CD4-positive, alpha-beta memory T cell (primary cell): ENCODE measurements around the gene PSMD13. TPM values are rescaled to one million over a fixed set of nuclear protein-coding genes. Genes with fewer than 3 reads are reported as not detected.

Experiments used
- CTCF ChIA-PET: fragments of 350-600 bp; sonication (Branson Sonifier 250); formaldehyde crosslinking; loops from one replicate; lab custom pipeline; 2021; ENCODE audit warnings: inconsistent platforms; ENCODE audit not compliant: partially characterized antibody; lab: Charles Lee
- POLR2A ChIA-PET: fragments of 350-600 bp; sonication (Branson Sonifier 250); formaldehyde crosslinking; loops from one replicate; lab custom pipeline; 2021; ENCODE audit not compliant: partially characterized antibody; lab: Charles Lee
- DNase-seq, 5 donors: peaks; one replicate each; pipeline versions ENCODE4 v3.0.0 to v3.0.0-alpha.2; 2020 to 2022; ENCODE audit warnings: mixed read lengths in 1 of 5
- H3K27ac ChIP-seq: one replicate; pipeline ENCODE4 v1.7.0; 2013; ENCODE audit warnings: low read depth, low read length
- H3K27me3 ChIP-seq: 2 replicates; pipeline ENCODE4 v1.7.0; 2013; ENCODE audit warnings: mild to moderate bottlenecking, low read length, moderate library complexity; ENCODE audit not compliant: insufficient read depth
- H3K36me3 ChIP-seq: 2 replicates; pipeline ENCODE4 v1.7.0; 2013; ENCODE audit warnings: mild to moderate bottlenecking, low read length, moderate library complexity; ENCODE audit not compliant: insufficient read depth
- H3K4me1 ChIP-seq: 2 replicates; pipeline ENCODE4 v1.7.0; 2013; ENCODE audit warnings: mild to moderate bottlenecking, low read length, moderate library complexity; ENCODE audit not compliant: insufficient read depth
- H3K4me3 ChIP-seq, 2 donors: one replicate each; pipeline ENCODE4 v1.7.0; 2013; ENCODE audit warnings: low read length in 2 of 2, mild to moderate bottlenecking in 1 of 2
- H3K9me3 ChIP-seq, 2 donors: one replicate each; pipeline ENCODE4 v1.7.0; 2013; ENCODE audit warnings: low read length in 2 of 2, control low read depth in 1 of 2; ENCODE audit not compliant: control insufficient read depth in 1 of 2
- H3K27ac Mint-ChIP-seq, 7 donors: one replicate each; pipeline ENCODE4 v1.8.0; 2020 to 2021; ENCODE audit warnings: mixed read lengths in 7 of 7, mild to moderate bottlenecking in 6 of 7, inconsistent platforms in 3 of 7, moderate library complexity in 3 of 7
- H3K27me3 Mint-ChIP-seq, 2 donors: one replicate each; pipeline ENCODE4 v1.8.0; 2020 to 2021; ENCODE audit warnings: mixed read lengths in 2 of 2
- H3K36me3 Mint-ChIP-seq, 2 donors: one replicate each; pipeline ENCODE4 v1.8.0; 2020 to 2021; ENCODE audit warnings: mixed read lengths in 2 of 2, inconsistent platforms in 1 of 2, mild to moderate bottlenecking in 1 of 2
- H3K4me1 Mint-ChIP-seq, 4 donors: one replicate each; pipeline ENCODE4 v1.8.0; 2020 to 2021; ENCODE audit warnings: mixed read lengths in 4 of 4, mild to moderate bottlenecking in 1 of 4
- H3K4me3 Mint-ChIP-seq, 8 donors: one replicate each; pipeline ENCODE4 v1.8.0; 2020 to 2021; ENCODE audit warnings: mixed read lengths in 8 of 8, mild to moderate bottlenecking in 7 of 8, moderate library complexity in 6 of 8, inconsistent platforms in 3 of 8
- H3K9me3 Mint-ChIP-seq, 8 donors: one replicate each; pipeline ENCODE4 v1.8.0; 2020 to 2021; ENCODE audit warnings: mixed read lengths in 8 of 8, mild to moderate bottlenecking in 5 of 8, inconsistent platforms in 3 of 8, moderate library complexity in 1 of 8
- intact Hi-C: fragments of 100-400 bp; cut with micrococcal nuclease; formaldehyde crosslinking; loops from one replicate; pipeline ENCODE4 v1.15.1; 2023
- polyA plus RNA-seq, 2 donors: library from polyadenylated mRNA; unstranded; fragments of 300-500 nt; fragmentation: Illumina TruSeq; gene quantifications; one replicate each; pipeline ENCODE4 v1.2.3, GENCODE V29; 2021
- total RNA-seq, 2 experiments: library from RNA; stranded (reverse); gene quantifications; one replicate each; pipeline ENCODE4 v1.2.3, GENCODE V29; 2021

PSMD13 gene
- total and polyA plus RNA-seq, 4 experiments from 2014 or later = 99.9 to 247 (median 143) TPM

DNA sequence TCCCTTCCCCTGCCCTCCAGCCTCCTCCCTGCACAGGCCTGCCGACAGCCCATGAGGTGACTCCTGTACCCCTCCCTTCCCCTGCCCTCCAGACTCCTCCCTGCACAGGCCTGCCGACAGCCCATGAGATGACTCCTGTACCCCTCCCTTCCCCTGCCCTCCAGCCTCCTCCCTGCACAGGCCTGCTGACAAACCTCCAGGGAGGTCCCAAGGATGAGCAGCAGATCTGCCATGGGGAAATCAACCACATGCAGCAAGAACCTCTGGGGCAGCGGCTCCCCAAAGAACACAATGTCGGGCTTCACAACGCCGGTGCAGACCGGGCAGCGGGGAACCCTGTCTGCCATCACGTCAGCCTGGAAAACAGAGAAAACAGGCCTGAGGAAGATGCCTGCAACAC lies 12.9 kb upstream of the PSMD13 start:
- ChIA-PET POLR2A (interaction anchor here (1.1 to 2.8 kb wide), 2 partner anchors 8 to 15 kb away, joined by 5 to 9 read pairs; no protein-coding TSS in a partner anchor), CTCF (no interaction called here)
- DNase-seq = no peak
- Mint-ChIP-seq H3K4me3 (no peak overlapping the region), H3K4me1 (peaks cover 0 to 10% (median 5%) of the 10 kb centered on the region in 4 donors), H3K27ac (no peak overlapping the region), H3K9me3 (peaks cover 0 to 1% (median 0%) of the 10 kb centered on the region in 8 donors), H3K27me3 (no peaks in the 10 kb centered on the region), H3K36me3 (peaks cover 25% of the 10 kb centered on the region in 2 donors)
- Histone ChIP-seq H3K36me3 (peaks cover 4% of the 10 kb centered on the region), H3K4me1 (no peaks in the 10 kb centered on the region), H3K27ac (no peak overlapping the region), H3K4me3 (no peak overlapping the region), H3K27me3 (no peaks in the 10 kb centered on the region), H3K9me3 (no peaks in the 10 kb centered on the region)
- intact Hi-C loops = no loop called here

- Mint-ChIP-seq H3K9me3 (peaks cover 0 to 1% (median 0%) of the 10 kb centered on the region in 8 donors), H3K36me3 (peaks cover 22% of the 10 kb centered on the region in 2 donors), H3K27ac (no peak overlapping the region), H3K4me1 (peaks cover 0 to 10% (median 6%) of the 10 kb centered on the region in 4 donors), H3K27me3 (no peaks in the 10 kb centered on the region), H3K4me3 (no peak overlapping the region)
- ChIA-PET POLR2A (interaction anchor here (1.1 to 2.8 kb wide), 2 partner anchors 9 to 16 kb away, joined by 5 to 9 read pairs; no protein-coding TSS in a partner anchor), CTCF (interaction anchor here (1.2 kb wide), 1 partner anchor 26 kb away, joined by 3 read pairs; no protein-coding TSS in a partner anchor)
- H3K4me3 ChIP-seq = no peak overlapping the region
- H3K4me1 ChIP-seq = no peaks in the 10 kb centered on the region
- no peak overlapping the region for H3K27ac ChIP-seq
- H3K9me3 ChIP-seq = no peaks in the 10 kb centered on the region
- H3K36me3 ChIP-seq = peaks cover 4% of the 10 kb centered on the region
- intact Hi-C loops = no loop called here
- H3K27me3 ChIP-seq = no peaks in the 10 kb centered on the region
- DNase-seq = no peak
Observed at GRCh38 chr11:224424-224823, 12.4 kb upstream of the PSMD13 start.

- Histone ChIP-seq H3K4me3 (no peak overlapping the region), H3K36me3 (peaks cover 4% of the 10 kb centered on the region), H3K4me1 (no peaks in the 10 kb centered on the region), H3K9me3 (no peaks in the 10 kb centered on the region), H3K27ac (no peak overlapping the region), H3K27me3 (no peaks in the 10 kb centered on the region)
- Mint-ChIP-seq H3K27ac (peak overlapping the region in 3 of 7 donors; percentile 43 to 84 (median 44)), H3K36me3 (peaks cover 20 to 23% of the 10 kb centered on the region in 2 donors), H3K27me3 (no peaks in the 10 kb centered on the region), H3K4me1 (peaks cover 0 to 13% (median 6%) of the 10 kb centered on the region in 4 donors), H3K4me3 (no peak overlapping the region), H3K9me3 (peaks cover 0 to 1% (median 0%) of the 10 kb centered on the region in 8 donors)
- ChIA-PET POLR2A (no interaction called here), CTCF (no interaction called here)
- intact Hi-C loops = no loop called here
- no peak for DNase-seq
Observed at GRCh38 chr11:225734-226453, 10.9 kb upstream of the PSMD13 start.

DNA sequence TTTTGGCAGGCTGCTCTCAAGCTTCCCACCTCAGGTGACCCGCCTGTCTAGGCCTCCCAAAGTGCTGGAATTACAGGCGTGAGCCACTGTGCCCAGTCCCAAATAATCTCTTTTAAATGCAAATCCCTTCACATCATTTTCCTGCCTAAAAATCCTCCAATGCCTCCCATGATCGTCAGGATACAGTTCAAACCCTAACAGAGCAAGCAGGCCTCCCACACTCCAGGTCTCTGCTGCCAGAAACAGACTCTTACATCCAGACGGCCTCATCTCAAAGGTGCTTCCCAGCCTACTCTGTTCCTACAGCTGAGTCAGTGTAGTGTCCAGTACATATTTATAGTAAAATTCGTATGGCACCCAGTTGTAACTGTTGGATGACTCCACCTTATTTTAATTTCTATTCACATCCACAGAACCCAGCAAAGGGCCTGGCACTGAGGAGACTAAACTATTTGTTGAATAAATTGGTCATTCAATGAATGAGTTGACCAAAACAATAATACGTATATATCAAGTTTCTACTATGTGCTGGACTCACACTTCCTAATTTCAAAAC lies 8.9 kb upstream of the PSMD13 start:
- no peaks in the 10 kb centered on the region for H3K27me3 Mint-ChIP-seq
- peaks cover 14 to 17% of the 10 kb centered on the region in 2 donors for H3K36me3 Mint-ChIP-seq
- ChIA-PET CTCF (no interaction called here), POLR2A (interaction anchor here (1.0 to 1.7 kb wide), 3 partner anchors 18 to 21 kb away, joined by 3 to 5 read pairs (median 4); partner anchors contain the start of genes BET1L and RIC8A)
- Histone ChIP-seq H3K9me3 (no peaks in the 10 kb centered on the region), H3K4me3 (no peak overlapping the region), H3K27ac (no peak overlapping the region), H3K36me3 (peaks cover 4% of the 10 kb centered on the region), H3K4me1 (no peaks in the 10 kb centered on the region), H3K27me3 (no peaks in the 10 kb centered on the region)
- H3K4me1 Mint-ChIP-seq = peaks cover 0 to 11% (median 7%) of the 10 kb centered on the region in 4 donors
- intact Hi-C loops = no loop called here
- H3K9me3 Mint-ChIP-seq = no peaks in the 10 kb centered on the region
- no peak for DNase-seq
- H3K4me3 Mint-ChIP-seq = no peak overlapping the region
- H3K27ac Mint-ChIP-seq = peak overlapping the region in 2 of 7 donors; percentile 43 to 47

GRCh38 chr11:230431-230830 lies 6.3 kb upstream of the PSMD13 start:
- H3K27ac Mint-ChIP-seq = peak overlapping the region in 2 of 7 donors; percentile 41 to 63

DNA sequence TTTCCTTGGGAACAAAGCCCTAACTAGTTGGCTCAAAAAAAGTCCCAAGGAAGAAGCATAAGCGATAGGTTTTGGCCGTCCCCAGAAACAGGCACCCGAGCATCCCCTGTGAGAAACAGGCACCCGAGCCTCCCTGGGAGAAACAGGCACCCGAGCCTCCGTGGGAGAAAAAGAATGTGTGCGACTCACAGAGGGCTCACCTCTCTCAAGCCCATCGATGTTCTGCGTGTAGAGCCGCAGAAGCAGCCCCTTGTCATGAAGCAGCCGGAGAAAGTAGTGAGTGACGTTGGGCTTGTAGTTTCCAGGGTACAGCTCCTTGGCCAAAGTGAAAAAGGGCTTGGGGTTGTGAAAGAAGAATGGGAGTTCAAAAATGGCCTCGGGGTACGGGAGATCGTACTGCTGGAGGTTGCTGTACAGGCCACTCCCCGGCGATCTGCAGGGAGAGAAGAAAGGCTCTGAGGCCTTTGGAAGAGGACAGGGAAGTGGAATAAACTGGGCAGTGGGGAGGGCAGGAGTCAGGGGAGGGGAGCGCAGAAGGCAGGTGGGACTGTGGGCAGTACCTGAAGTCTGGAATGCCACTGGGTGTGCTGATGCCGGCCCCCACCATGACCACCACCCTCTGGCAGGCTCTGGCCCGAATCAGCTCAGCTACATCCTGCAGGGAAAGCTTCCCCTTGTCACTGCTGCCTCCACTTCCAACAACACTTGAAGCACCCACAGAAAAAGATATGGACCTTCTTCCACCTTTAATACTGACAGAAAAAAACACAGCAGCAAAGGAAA lies 3.8 kb upstream of the PSMD13 start:
- DNase-seq = no peak
- ChIA-PET POLR2A (interaction anchor here (4.8 to 10.9 kb wide), 2 partner anchors 26 to 47 kb away, joined by 29 to 144 read pairs; partner anchors contain the start of genes BET1L, NLRP6 and RIC8A), CTCF (interaction anchor here (1.5 kb wide), 1 partner anchor 217 kb away, joined by 3 read pairs; the partner anchor contains the start of gene PTDSS2)
- intact Hi-C loops = no loop called here
- Mint-ChIP-seq H3K9me3 (no peaks in the 10 kb centered on the region), H3K4me3 (peak overlapping the region in 1 of 8 donors; percentile 54), H3K27ac (peak overlapping the region; percentile 9 to 83 (median 27)), H3K27me3 (no peaks in the 10 kb centered on the region), H3K36me3 (peaks cover 3 to 27% of the 10 kb centered on the region in 2 donors), H3K4me1 (peaks cover 14 to 36% (median 24%) of the 10 kb centered on the region in 4 donors)
- no peak overlapping the region for H3K4me3 ChIP-seq
- H3K27me3 ChIP-seq = no peaks in the 10 kb centered on the region
- H3K4me1 ChIP-seq = peaks cover 17% of the 10 kb centered on the region
- H3K27ac ChIP-seq = no peak overlapping the region
- no peaks in the 10 kb centered on the region for H3K36me3 ChIP-seq
- no peaks in the 10 kb centered on the region for H3K9me3 ChIP-seq

More at GRCh38 chr11:230431-230830, 6.3 kb upstream of the PSMD13 start:
- no peak for DNase-seq
- H3K9me3 Mint-ChIP-seq = no peaks in the 10 kb centered on the region
- ChIA-PET POLR2A (no interaction called here), CTCF (interaction anchor here (0.6 to 1.6 kb wide), 3 partner anchors 14 to 133 kb away, joined by 3 to 4 read pairs (median 3); no protein-coding TSS in a partner anchor)
- H3K36me3 ChIP-seq = no peaks in the 10 kb centered on the region
- H3K4me1 Mint-ChIP-seq = peaks cover 7 to 19% (median 12%) of the 10 kb centered on the region in 4 donors
- H3K27ac ChIP-seq = no peak overlapping the region
- no peaks in the 10 kb centered on the region for H3K9me3 ChIP-seq
- H3K36me3 Mint-ChIP-seq = peaks cover 10 to 16% of the 10 kb centered on the region in 2 donors
- intact Hi-C loops = no loop called here
- H3K4me1 ChIP-seq = peaks cover 4% of the 10 kb centered on the region
- no peaks in the 10 kb centered on the region for H3K27me3 ChIP-seq
- H3K4me3 ChIP-seq = no peak overlapping the region
- H3K4me3 Mint-ChIP-seq = no peak overlapping the region
- H3K27me3 Mint-ChIP-seq = no peaks in the 10 kb centered on the region
